Measurements from ENCODE around the gene CDT1. TPM values are rescaled to one million over a fixed set of nuclear protein-coding genes. Genes with fewer than 3 reads are reported as not detected.
"Not testable (repeated sequence)": the region's sequence is repeated elsewhere in the genome, so short reads cannot be mapped to it uniquely, and the experiment has no call there.

CDT1 gene
- total and polyA plus RNA-seq, 8 donors: 9.3 to 20.4 (median 13.4) TPM

GRCh38 chr16:88820385-88821025 lies 16.9 kb downstream of the CDT1 start:
- Histone ChIP-seq H3K9me3 (no peaks in the 10 kb centered on the region), H3K4me3 (no peak overlapping the region), H3K36me3 (peaks cover 0 to 63% of the 10 kb centered on the region in 2 donors), H3K4me1 (no peaks in the 10 kb centered on the region), H3K27me3 (no peaks in the 10 kb centered on the region), H3K27ac (no peak overlapping the region)
- intact Hi-C loops (cut with DNase I): no loop called here
- no peak for DNase-seq
- ATAC-seq: no peak
- TF ChIP-seq CTCF (IDR thresholded peaks at IDR 0.05): no peak

GRCh38 chr16:88821168-88821850 lies 17.7 kb downstream of the CDT1 start:
- Histone ChIP-seq H3K36me3 (peaks cover 0 to 68% of the 10 kb centered on the region in 2 donors), H3K27me3 (no peaks in the 10 kb centered on the region), H3K4me3 (no peak overlapping the region), H3K27ac (no peak overlapping the region), H3K9me3 (no peaks in the 10 kb centered on the region), H3K4me1 (no peaks in the 10 kb centered on the region)
- DNase-seq (no peak), ATAC-seq (no peak)
- no peak for TF ChIP-seq CTCF (IDR thresholded peaks at IDR 0.05)
- intact Hi-C loops (cut with DNase I): no loop called here

- intact Hi-C loops (cut with DNase I): no loop called here
- Histone ChIP-seq H3K4me3 (no peak overlapping the region), H3K27me3 (no peaks in the 10 kb centered on the region), H3K36me3 (peaks cover 0 to 70% of the 10 kb centered on the region in 2 donors), H3K4me1 (no peaks in the 10 kb centered on the region), H3K9me3 (no peaks in the 10 kb centered on the region), H3K27ac (no peak overlapping the region)
- ATAC-seq: no peak
- DNase-seq: no peak
- no peak for TF ChIP-seq CTCF (IDR thresholded peaks at IDR 0.05)
Observed at GRCh38 chr16:88822281-88823040, 18.9 kb downstream of the CDT1 start.

- H3K27ac ChIP-seq; ATAC-seq; H3K4me1 ChIP-seq; intact Hi-C loops (cut with DNase I); H3K27me3 ChIP-seq; DNase-seq; H3K4me3 ChIP-seq; H3K9me3 ChIP-seq: not testable (repeated sequence)
- H3K36me3 ChIP-seq: peaks cover 0 to 76% of the 10 kb centered on the region in 2 donors
Observed at GRCh38 chr16:88823646-88824045, 20.1 kb downstream of the CDT1 start.

GRCh38 chr16:88824256-88825077 lies 20.9 kb downstream of the CDT1 start:
- Histone ChIP-seq H3K27me3 (no peaks in the 10 kb centered on the region), H3K4me1 (no peaks in the 10 kb centered on the region), H3K4me3 (no peak overlapping the region), H3K36me3 (peaks cover 0 to 82% of the 10 kb centered on the region in 2 donors), H3K27ac (no peak overlapping the region), H3K9me3 (no peaks in the 10 kb centered on the region)
- ATAC-seq (no peak), DNase-seq (no peak)
- intact Hi-C loops (cut with DNase I): no loop called here
- TF ChIP-seq CTCF (IDR thresholded peaks at IDR 0.05): no peak

Data from left lung (tissue), 10 donors.